HuH-7.5 (cell line): ENCODE measurements around the gene PTPRCAP.

ENCODE experiments used
- DNase-seq: peaks from one replicate; pipeline ENCODE4 v3.0.0; 2011; ENCODE audit warnings: low spot score

The PTPRCAP gene

DNA sequence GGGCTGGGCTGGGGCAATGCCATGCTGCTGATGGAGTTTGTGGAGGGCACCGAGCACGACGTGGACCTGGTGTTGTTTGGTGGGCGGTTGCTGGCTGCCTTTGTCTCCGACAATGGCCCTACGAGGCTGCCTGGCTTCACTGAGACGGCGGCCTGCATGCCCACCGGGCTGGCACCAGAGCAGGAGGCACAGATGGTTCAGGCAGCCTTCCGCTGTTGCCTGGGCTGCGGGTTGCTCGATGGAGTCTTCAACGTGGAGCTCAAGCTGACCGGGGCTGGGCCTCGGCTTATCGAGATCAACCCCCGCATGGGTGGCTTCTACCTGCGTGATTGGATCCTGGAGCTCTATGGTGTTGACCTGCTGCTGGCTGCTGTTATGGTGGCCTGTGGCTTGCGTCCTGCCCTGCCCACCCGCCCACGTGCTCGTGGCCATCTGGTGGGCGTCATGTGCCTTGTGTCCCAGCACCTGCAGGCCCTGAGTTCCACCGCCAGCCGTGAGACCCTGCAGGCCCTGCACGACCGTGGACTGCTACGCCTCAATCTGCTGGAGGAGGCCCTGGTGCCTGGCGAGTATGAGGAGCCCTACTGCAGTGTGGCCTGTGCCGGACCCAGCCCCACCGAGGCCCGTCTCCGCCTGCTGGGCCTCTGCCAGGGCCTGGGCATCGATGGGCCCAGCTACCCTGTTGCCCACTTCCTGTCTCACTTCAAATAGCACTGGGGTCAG lies 13.4 kb downstream of the PTPRCAP start:
- no peak for DNase-seq

DNA sequence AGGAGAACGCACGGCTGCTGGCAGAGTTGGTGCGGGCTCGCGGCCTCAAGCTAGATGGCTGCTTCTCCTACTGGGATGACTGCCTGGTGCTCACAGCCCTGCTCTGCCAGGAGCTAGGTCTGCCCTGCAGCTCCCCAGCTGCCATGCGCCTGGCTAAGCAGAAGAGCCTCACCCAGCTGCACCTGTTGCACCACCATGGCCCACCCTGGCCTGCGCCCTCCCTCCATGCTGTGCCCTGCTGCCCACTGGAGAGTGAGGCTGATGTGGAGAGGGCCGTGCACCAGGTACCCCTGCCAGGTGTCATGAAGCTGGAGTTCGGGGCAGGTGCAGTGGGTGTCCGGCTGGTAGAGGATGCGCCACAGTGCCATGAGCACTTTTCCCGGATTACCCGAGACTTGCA lies 14.0 kb downstream of the PTPRCAP start:
- DNase-seq: no peak

DNA sequence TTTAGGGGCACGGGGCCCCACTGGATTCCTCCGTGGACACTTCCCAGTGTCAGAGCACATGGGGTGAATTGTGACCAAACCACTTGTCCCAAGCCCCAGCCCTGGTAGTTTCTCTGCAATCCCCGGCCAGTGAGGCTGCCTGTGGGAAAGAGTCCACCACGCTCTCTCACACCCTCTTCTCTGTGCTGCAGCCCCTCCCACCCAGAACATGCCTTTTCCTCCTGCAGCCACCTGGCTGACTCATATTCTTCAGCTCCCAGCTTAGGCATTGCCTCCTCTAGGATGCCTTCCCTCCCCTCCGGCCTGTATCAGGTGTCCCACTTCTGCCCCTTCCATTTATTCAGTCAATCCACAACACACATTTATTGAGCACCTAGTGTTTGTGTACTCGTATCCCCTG lies 14.6 kb downstream of the PTPRCAP start:
- no peak for DNase-seq

DNA sequence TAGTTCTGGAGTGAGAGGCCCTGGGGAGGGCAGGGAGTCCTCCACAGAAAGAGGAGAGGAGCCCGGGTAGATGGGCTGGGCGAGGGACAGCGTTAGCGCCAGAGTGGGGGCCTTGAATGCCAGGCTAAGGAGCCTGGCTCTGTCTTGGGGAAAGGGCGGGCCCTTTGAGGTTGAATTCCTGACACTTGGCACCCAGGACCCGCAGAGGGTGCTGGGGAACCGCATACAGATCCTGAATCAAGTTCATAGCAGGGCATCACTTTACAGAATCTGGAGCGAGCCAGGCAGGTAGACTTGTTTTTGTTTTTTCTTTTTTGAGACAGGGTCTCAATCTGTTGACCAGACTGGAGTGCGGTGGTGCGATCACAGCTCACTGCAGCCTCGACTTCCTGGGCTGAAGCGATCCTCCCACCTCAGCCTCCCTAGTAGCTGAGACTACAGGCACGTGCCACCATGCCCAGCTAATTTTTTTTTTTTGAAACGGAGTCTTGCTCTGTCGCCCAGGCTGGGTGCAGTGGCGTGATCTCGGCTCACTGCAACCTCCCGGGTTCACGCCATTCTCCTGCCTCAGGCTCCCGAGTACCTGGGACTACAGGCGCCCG lies 16.0 kb downstream of the PTPRCAP start:
- DNase-seq: no peak

DNA sequence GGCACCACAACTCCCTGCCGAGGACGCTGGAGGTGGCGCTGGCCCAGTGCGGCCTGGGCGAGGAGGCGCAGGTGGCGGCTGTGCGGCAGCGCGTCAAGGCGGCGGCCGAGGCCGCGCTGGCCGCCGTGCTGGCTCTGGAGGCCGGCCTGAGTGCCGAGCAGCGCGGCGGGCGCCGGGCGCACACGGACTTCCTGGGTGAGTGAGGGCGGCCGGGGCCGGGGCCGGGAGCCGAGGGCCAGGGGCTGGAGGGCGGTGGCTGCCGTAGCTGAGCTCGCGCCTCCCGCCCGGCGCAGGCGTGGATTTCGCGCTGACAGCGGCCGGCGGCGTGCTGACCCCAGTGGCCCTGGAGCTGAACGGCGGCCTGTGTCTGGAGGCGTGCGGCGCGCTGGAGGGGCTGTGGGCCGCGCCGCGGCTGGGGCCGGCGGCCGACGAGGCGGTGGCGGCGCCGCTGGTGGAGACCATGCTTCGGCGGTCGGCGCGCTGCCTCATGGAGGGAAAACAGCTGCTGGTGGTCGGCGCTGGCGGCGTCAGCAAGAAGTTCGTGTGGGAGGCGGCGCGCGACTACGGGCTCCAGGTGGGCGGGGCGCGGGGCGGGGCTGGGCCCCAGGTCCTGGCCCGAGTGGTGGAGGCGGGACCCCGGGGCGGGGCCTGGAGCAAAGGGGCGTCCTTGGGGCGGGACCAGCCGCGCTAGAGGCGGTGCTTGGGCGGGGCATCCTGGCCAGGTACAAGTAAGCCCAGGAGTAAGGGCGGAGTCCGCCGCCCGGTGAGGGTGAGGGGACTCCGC lies 16.6 kb downstream of the PTPRCAP start:
- DNase-seq: peak; percentile 100

DNA sequence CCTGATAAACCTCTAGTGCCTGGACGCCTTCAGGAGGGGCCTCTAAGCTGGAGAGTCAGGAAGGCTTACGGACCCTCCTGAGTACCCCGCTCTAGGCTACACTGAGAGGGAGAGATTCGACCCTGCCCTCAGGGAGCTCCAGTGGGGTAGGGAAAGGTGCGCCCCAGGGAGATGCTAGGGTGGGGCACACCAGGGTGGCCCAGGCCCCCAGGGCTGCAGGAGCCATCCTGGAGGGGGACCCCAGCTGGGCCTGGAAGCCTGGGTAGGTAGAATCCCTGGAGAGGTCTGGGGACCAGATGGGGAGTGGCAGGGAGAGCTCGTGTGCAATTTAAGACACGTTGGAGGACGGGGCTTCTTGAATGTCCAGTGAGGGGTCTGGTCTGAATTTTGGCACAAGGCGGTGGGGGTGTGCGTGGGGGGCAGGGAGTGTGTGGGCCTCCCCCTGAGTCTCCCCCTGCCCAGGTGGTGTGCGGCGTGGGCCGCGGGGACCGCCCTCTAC lies 17.3 kb downstream of the PTPRCAP start:
- peak; percentile 80 for DNase-seq

DNA sequence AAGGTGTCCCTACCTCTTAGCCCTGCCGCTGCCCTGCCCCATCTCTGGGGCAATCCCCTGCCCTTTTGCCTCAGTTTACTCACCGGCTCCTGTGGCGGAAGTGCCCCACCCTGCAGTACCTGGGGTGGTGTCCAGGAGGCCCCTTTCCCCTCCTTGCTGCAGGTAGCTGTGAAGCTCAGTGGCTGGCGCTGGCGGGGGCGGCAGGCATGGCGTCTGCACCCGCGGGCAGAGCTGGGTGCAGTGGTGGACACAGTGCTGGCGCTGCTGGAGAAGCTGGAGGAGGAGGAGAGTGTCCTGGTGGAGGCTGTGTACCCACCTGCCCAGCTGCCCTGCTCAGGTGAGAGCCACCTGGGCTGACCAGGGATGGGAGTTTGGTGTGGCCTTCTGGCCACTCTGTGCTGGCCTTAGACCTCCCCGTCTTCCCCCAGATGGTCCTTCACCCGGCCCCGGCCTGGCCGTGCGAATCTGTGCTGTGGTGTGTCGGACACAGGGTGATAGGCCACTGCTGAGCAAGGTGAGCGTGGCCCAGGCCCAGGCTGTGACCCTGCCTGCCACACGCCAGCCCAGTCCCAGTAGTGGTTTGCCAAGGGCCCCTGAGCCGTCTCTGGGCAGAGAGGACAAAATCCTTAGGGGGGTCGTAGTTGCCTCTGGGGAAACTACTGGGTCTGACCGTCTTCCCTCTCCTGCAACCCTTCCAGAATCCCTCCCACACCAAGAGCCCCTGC lies 18.0 kb downstream of the PTPRCAP start:
- no peak for DNase-seq

DNA sequence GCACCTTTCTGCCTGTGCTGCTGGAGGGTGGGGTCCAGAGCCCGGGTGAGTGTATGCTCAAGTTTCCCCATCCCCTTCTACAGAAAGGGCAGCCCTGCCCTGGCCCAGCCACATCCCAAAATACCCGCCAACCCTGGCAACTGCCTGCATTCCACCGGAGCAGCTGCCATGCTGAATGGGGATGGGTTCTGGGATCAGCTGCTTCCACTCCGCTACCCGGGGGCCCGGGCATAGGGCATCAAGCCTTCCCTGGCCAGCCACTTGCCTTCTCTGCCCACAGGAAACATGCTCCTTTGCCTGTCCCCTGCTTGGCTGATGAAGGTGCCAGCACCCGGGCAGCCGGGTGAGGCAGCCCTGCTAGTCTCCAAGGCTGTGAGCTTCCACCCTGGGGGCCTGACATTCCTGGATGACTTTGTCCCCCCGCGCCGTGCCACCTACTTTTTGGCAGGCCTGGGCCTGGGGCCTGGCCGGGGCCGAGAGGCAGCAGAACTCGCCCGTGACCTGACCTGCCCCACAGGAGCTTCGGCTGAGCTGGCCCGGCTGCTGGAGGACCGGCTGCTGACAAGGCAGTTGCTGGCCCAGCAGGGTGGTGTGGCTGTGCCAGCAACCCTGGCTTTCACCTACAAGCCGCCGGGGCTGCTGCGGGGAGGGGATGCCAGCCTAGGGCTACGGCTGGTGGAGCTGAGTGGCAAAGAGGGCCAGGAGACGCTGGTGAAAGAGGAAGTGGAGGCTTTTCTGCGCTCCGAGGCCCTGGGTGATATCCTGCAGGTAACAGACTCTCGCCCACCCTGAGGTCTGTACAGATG lies 18.8 kb downstream of the PTPRCAP start:
- no peak for DNase-seq

DNA sequence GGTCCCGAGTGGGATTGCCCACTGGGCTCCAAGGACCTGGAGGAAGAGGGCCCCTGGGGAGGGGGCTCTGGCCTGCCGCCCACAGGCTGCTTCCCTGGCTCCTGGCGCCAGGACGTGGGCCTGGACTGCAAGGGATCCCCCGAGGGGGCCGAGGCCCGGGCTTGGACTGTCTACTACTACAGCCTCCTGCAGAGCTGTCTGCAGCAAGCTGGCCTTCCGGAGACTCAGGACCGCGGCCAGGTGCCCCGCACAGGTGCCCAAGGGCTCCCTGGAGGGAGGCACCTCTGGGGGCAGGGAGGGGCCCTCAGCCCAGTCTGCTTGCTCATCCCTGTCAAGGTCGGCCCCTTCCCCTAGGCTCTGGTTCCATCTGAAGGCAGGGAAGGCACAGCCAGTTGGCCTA lies 20.1 kb downstream of the PTPRCAP start:
- DNase-seq: no peak

DNA sequence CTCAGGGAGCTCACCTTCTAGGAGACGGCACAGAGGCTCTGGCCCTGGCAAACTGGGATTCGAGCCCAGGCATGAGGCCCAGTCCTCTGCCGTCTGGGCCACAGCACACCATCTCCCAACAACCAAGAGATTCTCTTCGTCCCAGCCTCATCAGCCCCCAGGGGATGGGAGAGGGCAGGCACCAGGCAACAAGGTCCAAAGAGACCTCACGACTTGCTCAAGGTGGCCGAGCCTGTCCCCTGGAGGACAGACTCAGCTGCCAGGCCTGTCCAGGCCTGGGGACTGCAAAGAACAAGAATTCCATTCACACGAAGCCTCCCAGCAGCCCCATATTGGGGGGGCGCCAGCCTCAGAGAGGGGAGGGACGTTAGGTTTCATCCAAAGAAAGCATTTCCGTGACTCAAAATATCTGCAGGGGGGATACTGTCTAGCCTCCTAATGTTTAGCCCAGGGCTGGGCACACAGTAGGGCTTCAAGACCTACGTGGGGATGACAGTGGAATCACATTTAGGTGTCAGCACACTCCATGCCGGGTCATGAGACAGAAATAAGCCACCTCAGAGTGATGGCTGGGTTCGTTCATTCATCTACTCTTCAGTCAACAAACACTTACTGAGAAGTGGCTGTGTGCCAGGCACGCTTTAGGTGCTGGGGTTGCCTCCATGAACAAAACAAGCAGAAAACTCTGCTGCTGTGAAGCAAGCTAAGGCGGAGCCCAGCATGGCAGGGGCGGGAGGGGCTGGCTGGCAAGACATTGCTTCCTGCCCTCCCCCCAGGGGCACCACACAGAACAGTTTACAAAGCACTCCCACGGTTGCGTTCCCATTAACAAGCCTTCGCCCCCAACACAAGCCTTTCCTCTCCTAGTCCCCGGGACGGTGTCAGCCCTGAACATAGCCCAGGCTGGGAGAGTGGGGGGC lies 20.8 kb downstream of the PTPRCAP start:
- no peak for DNase-seq

DNA sequence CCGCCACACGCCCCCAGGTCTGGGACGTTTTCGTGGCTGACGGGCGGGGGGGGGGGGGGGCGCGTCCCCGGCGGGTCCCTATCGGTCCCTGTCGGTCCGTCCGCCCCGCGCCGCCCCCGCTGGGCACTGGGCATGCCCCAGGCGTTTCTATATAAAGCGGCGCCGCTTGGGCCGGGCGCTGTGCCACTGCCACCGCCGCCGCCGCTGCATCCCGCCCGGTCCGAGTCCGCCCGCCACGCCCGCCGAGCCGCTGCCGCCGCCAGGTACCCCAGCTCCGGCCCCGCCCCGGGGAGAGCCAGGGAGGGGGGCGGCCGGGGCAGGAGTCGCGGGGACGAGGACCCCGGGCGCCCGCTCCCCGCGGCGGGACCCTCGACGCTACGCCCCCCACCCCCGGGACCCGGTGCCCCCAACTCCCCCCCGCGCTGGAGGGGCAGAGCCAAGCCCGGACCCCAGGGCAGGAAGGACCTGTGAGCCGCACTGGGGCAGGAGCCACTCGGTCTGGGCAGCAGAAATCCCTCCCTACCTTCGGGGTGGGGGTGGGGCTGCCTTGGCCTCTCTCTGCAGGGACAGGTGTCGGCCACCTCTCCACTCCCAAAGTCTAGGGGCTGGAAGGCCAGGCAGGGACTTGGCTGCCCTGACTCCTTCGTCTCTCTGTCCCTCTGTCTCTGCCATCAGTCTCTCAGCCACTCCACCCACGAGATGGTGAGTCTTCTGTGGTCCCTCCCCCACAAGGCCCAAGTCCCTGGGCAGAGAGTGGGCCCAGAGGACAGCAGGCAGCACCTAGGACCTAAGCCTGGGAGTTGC lies 21.8 kb downstream of the PTPRCAP start, which contains the start of gene CARNS1:
CARNS1 (plus strand) TSS at position 178 of the 804 bp plus-strand sequence; CDS start at position 700, 522 bp downstream.
- DNase-seq: no peak

DNA sequence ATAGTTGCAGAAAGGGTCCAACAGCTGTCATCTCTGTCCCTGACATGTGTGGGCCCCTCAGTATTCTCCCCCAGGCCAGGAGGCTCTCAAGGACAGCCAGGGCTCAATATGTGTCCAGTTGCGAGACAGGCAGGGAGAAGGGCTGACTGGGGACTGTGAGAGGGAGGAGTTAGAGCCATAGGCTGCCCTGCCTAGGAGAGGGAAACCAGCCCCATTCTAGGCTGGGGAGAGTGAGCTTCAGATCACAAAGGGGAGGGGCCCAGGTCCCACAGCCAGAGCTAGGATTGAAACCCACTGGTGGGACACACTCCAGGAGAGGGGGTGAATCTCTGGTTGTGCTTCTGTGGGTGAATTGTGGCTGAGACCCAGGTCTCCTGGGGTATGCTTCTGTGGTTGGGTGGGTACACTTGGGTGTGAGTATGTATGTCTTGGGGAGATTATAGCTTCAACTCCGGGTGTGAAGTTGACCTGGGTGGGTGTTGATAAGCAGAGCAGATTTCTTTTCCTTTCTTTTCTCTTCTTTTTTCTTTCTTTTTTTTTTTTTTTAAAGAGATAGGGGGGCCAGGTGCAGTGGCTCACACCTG lies 24.1 kb downstream of the PTPRCAP start:
- no peak for DNase-seq

DNA sequence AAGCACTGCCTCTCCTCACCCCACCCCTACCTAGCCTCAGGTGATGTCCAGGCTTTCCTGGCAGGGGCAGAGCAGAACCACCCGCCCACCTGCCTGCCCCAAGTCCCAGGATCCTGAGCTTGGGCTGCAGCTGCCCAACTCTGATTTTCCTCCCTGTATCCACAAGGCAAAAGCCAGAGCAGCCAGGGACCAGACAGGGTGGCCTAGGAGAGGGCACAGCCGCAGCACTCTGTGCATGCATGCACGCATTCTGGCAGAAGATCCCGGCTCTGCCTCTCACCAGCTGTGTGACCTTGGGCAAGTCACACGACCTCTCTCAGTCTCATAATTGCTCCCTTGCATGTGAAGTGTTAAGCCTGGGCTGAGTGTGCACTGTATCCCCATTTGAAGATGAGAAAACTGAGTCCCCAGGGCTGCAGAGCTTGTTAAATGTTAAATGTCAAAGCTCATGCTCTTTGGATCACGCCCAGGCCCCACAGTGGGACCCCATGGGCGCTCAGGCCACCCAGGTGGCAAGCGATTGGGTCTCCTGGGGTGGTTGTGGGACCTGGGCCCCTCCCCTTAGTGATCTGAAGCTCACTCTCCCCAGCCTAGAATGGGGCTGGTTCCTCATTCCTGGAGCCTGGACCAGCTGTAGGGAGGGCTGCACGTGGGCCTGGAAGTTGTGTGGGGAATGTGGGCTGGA lies 24.8 kb downstream of the PTPRCAP start:
- no peak for DNase-seq

DNA sequence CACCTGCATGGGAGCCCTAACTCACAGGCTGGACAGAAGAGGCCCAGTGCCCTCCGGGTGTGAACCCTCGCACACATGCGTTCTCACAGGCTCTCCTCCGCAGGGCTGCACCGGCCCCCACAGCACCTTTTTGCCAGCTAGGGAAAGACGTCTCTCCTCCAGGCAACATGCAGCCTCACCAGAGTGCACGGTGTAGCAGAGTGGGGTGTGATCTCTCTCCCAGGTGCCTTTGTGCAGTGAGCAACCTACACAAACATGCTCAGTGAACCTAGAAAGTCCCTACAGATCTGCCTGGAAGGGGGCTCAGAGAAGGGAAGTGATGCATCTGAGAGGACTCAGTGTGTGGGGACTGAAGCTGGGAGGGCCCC lies 25.7 kb downstream of the PTPRCAP start:
- DNase-seq: no peak

DNA sequence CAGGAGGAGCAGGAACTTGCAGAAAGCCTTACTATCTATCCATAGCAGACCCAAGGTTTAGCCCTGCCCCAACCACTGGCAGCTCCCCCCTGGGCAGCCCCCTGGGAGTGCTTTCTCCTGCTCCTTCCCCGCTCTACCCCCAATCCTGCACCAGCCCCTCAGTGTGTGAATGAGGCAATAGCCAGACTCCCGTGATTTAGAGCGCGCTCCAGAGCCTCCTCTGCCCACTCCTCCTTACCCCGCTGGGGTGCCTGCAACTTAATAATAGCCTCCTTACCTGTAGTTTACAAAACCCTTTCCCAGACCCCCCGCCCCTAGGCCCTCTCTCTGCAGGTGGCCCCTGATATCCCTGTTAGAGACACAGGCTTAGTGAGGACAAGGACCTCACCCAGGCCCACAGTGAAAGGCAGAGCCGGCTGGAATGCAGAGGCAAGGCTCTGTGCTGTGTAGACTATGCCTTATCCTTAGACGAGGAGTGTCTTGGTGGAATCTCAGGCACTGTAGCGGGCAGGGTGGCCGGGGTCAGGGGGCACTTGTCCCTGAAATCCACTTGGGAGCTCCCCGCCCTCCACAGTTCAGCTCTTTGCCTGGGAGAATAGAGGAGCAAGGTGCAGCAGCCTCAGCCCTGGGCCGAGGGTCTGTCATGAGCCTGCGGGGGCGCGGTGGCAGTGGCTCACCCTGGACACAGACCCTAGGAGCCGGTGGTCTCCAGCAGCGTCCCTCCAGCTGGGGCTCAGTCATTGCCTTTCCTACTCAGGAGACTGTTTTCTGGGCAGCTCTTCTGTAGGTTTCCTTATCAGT lies 26.3 kb downstream of the PTPRCAP start:
- DNase-seq: no peak

DNA sequence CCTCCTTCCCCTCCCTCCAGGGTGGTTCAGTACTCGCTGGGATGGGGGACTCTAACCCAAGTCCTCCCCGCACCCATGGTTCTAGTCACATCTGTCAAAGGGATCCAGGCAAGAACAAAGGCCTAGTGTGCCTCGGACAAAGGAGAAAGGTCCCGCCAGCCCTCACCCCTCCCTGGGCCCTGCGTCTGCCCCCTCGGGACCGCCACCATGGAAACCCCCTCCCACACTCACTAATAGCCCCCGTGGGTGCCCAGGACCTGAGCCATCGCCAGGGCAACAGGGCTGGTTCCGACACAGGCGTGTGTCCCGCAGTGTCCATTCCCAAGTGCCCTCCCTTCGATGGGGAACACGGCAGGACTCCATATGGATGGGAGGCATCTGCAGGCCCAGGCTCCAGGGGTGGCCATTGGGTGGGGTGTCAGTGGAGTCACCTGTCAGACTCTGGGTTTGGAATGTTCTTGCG lies 27.1 kb downstream of the PTPRCAP start:
- no peak for DNase-seq

DNA sequence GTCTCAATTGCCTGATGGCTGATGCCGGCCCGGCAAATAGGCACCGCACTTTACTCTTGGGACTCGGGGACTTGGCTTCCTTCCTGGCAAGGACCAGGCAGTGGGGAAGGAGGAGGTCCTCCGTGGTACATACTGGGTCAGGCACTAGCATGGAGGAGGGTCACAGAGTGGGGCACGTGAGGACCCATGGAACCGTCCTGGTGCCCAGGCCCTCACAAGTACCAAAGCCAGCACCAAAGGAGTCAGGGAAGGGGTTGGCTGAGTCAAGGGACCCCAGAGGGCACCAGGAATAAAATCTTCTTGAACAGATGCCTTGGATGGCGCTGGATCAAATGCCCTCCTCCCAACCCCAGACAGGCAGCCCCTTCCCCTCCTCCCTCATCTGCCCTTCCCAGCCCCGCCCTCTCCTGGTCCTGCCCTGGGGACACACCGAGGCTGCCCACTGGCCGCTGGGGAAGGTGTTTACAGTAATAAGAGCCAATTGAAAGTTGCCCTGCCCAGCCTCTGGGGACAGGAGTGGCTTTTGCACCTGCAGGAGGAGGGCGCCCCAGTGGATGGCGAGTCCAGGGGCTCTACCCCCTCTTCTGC lies 27.6 kb downstream of the PTPRCAP start:
- peak; percentile 94 for DNase-seq
